GM13977 (cell line): ENCODE results near the gene MED20.
"Not testable (repeated sequence)": the region's sequence is repeated elsewhere in the genome, so short reads cannot be mapped to it uniquely, and the experiment has no call there.

Source experiments
- DNase-seq: peaks from one replicate; pipeline ENCODE4 v3.0.0; 2012; ENCODE audit warnings: low spot score
- CTCF ChIP-seq: IDR thresholded peaks from 2 replicates; pipeline ENCODE4 v1.5.1; 2012; ENCODE audit warnings: mild to moderate bottlenecking, control low read depth; ENCODE audit not compliant: insufficient read depth; ENCODE audit errors: extremely low read depth, missing control alignments
- in situ Hi-C: fragments of 300-500 bp; cut with MboI; formaldehyde crosslinking; loops from one replicate; pipeline ENCODE4 v1.12.0; 2022; ENCODE audit warnings: low sequenced_read_pairs, low pct_unique_long_range_greater_than_20kb, mixed read lengths, inconsistent platforms; ENCODE audit not compliant: unreplicated experiment

Gene MED20

GRCh38 chr6:41955412-41955811, 34.5 kb upstream of the MED20 start:
- no peak for TF ChIP-seq CTCF
- DNase-seq, result no peak
- in situ Hi-C loops, result no loop called here

- no peak for TF ChIP-seq CTCF
- in situ Hi-C loops, result no loop called here
- DNase-seq, result no peak
These were observed 33.7 kb upstream of the MED20 start for GRCh38 chr6:41954668-41955067.

GRCh38 chr6:41947581-41948220, 26.8 kb upstream of the MED20 start:
- in situ Hi-C loops, result no loop called here
- TF ChIP-seq CTCF, result no peak
- DNase-seq, result no peak

- no peak for TF ChIP-seq CTCF
- in situ Hi-C loops, result no loop called here
- no peak for DNase-seq
These were observed 22.5 kb upstream of the MED20 start for GRCh38 chr6:41943456-41943855.

GRCh38 chr6:41942882-41943281, 21.9 kb upstream of the MED20 start:
- in situ Hi-C loops, DNase-seq: not testable (repeated sequence)

- no peak for TF ChIP-seq CTCF
- no peak for DNase-seq
- in situ Hi-C loops, result no loop called here
These were observed 21.3 kb upstream of the MED20 start for GRCh38 chr6:41942067-41942851.
